SK-N-SH treated with all-trans-retinoic acid at 6 μM for 48 hours (cell line): Measurements from ENCODE around the gene SLC6A15.

Experiments used
- PATZ1 ChIP-seq: fragments of 250-450 bp; sonication (Bioruptor Pico); IDR thresholded peaks from 2 replicates; pipeline ENCODE4 v1.8.0; 2020; ENCODE audit warnings: mild to moderate bottlenecking, moderate library complexity, borderline replicate concordance
- TCF4 ChIP-seq: fragments of 250-450 bp; sonication (Bioruptor Pico); IDR thresholded peaks from 2 replicates; pipeline ENCODE4 v1.8.0; 2021; ENCODE audit warnings: mild to moderate bottlenecking, moderate library complexity, borderline replicate concordance
- ZFP30 ChIP-seq: fragments of 450-650 bp; formaldehyde crosslinking; IDR thresholded peaks from 2 replicates; pipeline ENCODE4 v1.5.0; 2022; ENCODE audit warnings: mild to moderate bottlenecking, moderate library complexity

GRCh38 chr12:84857525-84858208, 54.9 kb downstream of the SLC6A15 start:
- no peak for TF ChIP-seq PATZ1 (CRISPR knock-in tag)
- TF ChIP-seq TCF4 (CRISPR knock-in tag): no peak
- no peak for TF ChIP-seq ZFP30
